H1 (cell line): ENCODE measurements around the gene POLD1. TPM values are rescaled to one million over a fixed set of nuclear protein-coding genes. Genes with fewer than 3 reads are reported as not detected.

Source experiments
- CTCF ChIA-PET: fragments of 300-600 bp; sonication (Branson Sonifier 250); formaldehyde crosslinking; loops from one replicate; lab custom pipeline; 2021; ENCODE audit not compliant: partially characterized antibody; lab: Charles Lee
- POLR2A ChIA-PET: fragments of 300-600 bp; sonication (Branson Sonifier 250); formaldehyde crosslinking; loops from one replicate; lab custom pipeline; 2021; ENCODE audit warnings: inconsistent platforms; ENCODE audit not compliant: partially characterized antibody; lab: Charles Lee
- DNase-seq, 2 experiments: peaks; one replicate each; pipeline versions ENCODE4 v3.0.0 to v3.0.0-alpha.2; 2010 to 2022; ENCODE audit warnings: low spot score in 2 of 2, low read depth in 1 of 2, mixed read lengths in 1 of 2
- FAIRE-seq: peaks from 2 replicates; lab custom pipeline; 2011; peaks lifted over from hg19 to GRCh38; lab: Jason Lieb, UNC
- H2AFZ ChIP-seq: 2 replicates; pipeline ENCODE4 v1.8.1; 2012; ENCODE audit warnings: low read length, inconsistent platforms
- H2AK5ac ChIP-seq: 2 replicates; pipeline ENCODE4 v1.6.1; 2013; ENCODE audit warnings: low read depth, low read length
- H2BK120ac ChIP-seq: replicated peaks from 2 replicates; pipeline ENCODE3; 2013; ENCODE audit warnings: low read depth, low read length, inconsistent platforms
- H2BK12ac ChIP-seq: 2 replicates; pipeline ENCODE4 v1.6.1; 2013; ENCODE audit warnings: low read depth, low read length
- H2BK15ac ChIP-seq: 2 replicates; pipeline ENCODE4 v1.6.1; 2013; ENCODE audit warnings: low read length
- H2BK20ac ChIP-seq: 2 replicates; pipeline ENCODE4 v1.6.1; 2013; ENCODE audit warnings: low read length
- H2BK5ac ChIP-seq: 2 replicates; pipeline ENCODE4 v1.6.1; 2013; ENCODE audit warnings: low read depth, low read length
- H3K14ac ChIP-seq: 2 replicates; pipeline ENCODE4 v1.6.1; 2013; ENCODE audit warnings: inconsistent platforms; ENCODE audit not compliant: insufficient read length
- H3K18ac ChIP-seq: 2 replicates; pipeline ENCODE4 v1.6.1; 2013; ENCODE audit warnings: low read length; ENCODE audit errors: extremely low read depth
- H3K23ac ChIP-seq: 2 replicates; pipeline ENCODE4 v1.6.1; 2013; ENCODE audit warnings: inconsistent platforms; ENCODE audit not compliant: insufficient read length
- H3K23me2 ChIP-seq: 2 replicates; pipeline ENCODE4 v1.6.1; 2013; ENCODE audit warnings: low read depth, low read length
- H3K27ac ChIP-seq: 2 replicates; pipeline ENCODE4 v1.6.1; 2011; ENCODE audit warnings: low read depth, low read length, inconsistent platforms
- H3K27me3 ChIP-seq, 4 experiments: replicated peaks in 1 of 4; 1 replicate in 1 of 4; 2 replicates in 3 of 4; pipeline versions ENCODE4 v1.6.1 to v1.8.1; 2011 to 2013; ENCODE audit warnings: low read length in 3 of 4, mild to moderate bottlenecking in 3 of 4, inconsistent platforms in 2 of 4, mixed read lengths in 2 of 4, moderate library complexity in 1 of 4; ENCODE audit not compliant: control insufficient read depth in 3 of 4, insufficient read depth in 3 of 4; ENCODE audit errors: extremely low read depth in 1 of 4
- H3K36me3 ChIP-seq, 4 experiments: 2 replicates each; pipeline versions ENCODE4 v1.6.1 to v1.8.1; 2011 to 2013; ENCODE audit warnings: mild to moderate bottlenecking in 4 of 4, low read length in 3 of 4, moderate library complexity in 2 of 4, control low read depth in 1 of 4, inconsistent platforms in 1 of 4; ENCODE audit not compliant: insufficient read depth in 4 of 4, control insufficient read depth in 2 of 4
- H3K4ac ChIP-seq: replicated peaks from 2 replicates; pipeline ENCODE3; 2013; ENCODE audit warnings: low read length, low read depth, mixed read lengths, inconsistent platforms; ENCODE audit not compliant: insufficient read length
- H3K4me1 ChIP-seq, 4 experiments: replicated peaks in 1 of 4; 1 replicate in 1 of 4; 2 replicates in 3 of 4; pipeline versions ENCODE4 v1.6.1 to v1.8.1; 2011 to 2013; ENCODE audit warnings: low read length in 3 of 4, inconsistent platforms in 2 of 4, mixed read lengths in 1 of 4; ENCODE audit not compliant: insufficient read depth in 4 of 4, control insufficient read depth in 3 of 4
- H3K4me2 ChIP-seq, 2 experiments: 2 replicates each; pipeline versions ENCODE4 v1.6.1 to v1.8.1; 2011 to 2013; ENCODE audit warnings: low read depth in 2 of 2, low read length in 2 of 2, control low read depth in 1 of 2, inconsistent platforms in 1 of 2, mild to moderate bottlenecking in 1 of 2; ENCODE audit not compliant: insufficient read depth in 1 of 2
- H3K4me3 ChIP-seq, 4 experiments: fragments of 200-600, 300-600 bp in 1 of 4; sonication (generic), shearing (Covaris generic), sonication (Bioruptor Twin) in 1 of 4; 2 replicates each; pipeline versions ENCODE4 v1.5.1 to v1.8.1; 2011 to 2016; ENCODE audit warnings: low read length in 4 of 4, low read depth in 3 of 4, control low read depth in 2 of 4, inconsistent platforms in 2 of 4, mild to moderate bottlenecking in 2 of 4, mixed read lengths in 1 of 4, moderate library complexity in 1 of 4; ENCODE audit not compliant: insufficient read depth in 2 of 4; ENCODE audit errors: extremely low read depth in 1 of 4
- H3K56ac ChIP-seq: replicated peaks from 2 replicates; pipeline ENCODE3; 2013; ENCODE audit warnings: low read depth, mild to moderate bottlenecking, mixed read lengths, low read length, inconsistent platforms; ENCODE audit not compliant: insufficient read length
- H3K79me1 ChIP-seq: 2 replicates; pipeline ENCODE4 v1.6.1; 2013; ENCODE audit warnings: low read depth, low read length, control low read depth
- H3K79me2 ChIP-seq, 2 experiments: 2 replicates each; pipeline versions ENCODE4 v1.6.1 to v1.8.1; 2012 to 2013; ENCODE audit warnings: low read length in 2 of 2, mild to moderate bottlenecking in 2 of 2, inconsistent platforms in 1 of 2; ENCODE audit not compliant: insufficient read depth in 2 of 2, control insufficient read depth in 1 of 2
- H3K9ac ChIP-seq, 4 experiments: replicated peaks in 1 of 4; 1 replicate in 1 of 4; 2 replicates in 3 of 4; pipeline versions ENCODE4 v1.6.1 to v1.8.1; 2011 to 2013; ENCODE audit warnings: low read depth in 3 of 4, low read length in 3 of 4, control low read depth in 2 of 4, mild to moderate bottlenecking in 2 of 4, moderate library complexity in 2 of 4, inconsistent platforms in 1 of 4; ENCODE audit errors: extremely low read depth in 1 of 4
- H3K9me3 ChIP-seq, 2 experiments: 2 replicates each; pipeline versions ENCODE4 v1.6.1 to v1.8.1; 2012 to 2013; ENCODE audit warnings: mild to moderate bottlenecking in 2 of 2, moderate library complexity in 2 of 2, control low read depth in 1 of 2, inconsistent platforms in 1 of 2, low read depth in 1 of 2, low read length in 1 of 2, mixed read lengths in 1 of 2; ENCODE audit not compliant: insufficient read depth in 2 of 2
- H4K20me1 ChIP-seq, 2 experiments: replicated peaks in 1 of 2; 2 replicates each; pipeline versions ENCODE3 to v1.8.1; 2011 to 2013; ENCODE audit warnings: inconsistent platforms in 2 of 2, low read length in 2 of 2, mild to moderate bottlenecking in 1 of 2; ENCODE audit not compliant: insufficient read depth in 2 of 2, control insufficient read depth in 1 of 2
- H4K5ac ChIP-seq: 2 replicates; pipeline ENCODE4 v1.6.1; 2013; ENCODE audit warnings: low read length, low read depth, mixed read lengths, inconsistent platforms; ENCODE audit not compliant: insufficient read length
- H4K8ac ChIP-seq: 2 replicates; pipeline ENCODE4 v1.8.0; 2013; ENCODE audit warnings: mild to moderate bottlenecking, moderate library complexity, low read length, inconsistent platforms; ENCODE audit not compliant: insufficient read depth; ENCODE audit errors: extremely low read depth
- H4K91ac ChIP-seq: replicated peaks from 2 replicates; pipeline ENCODE3; 2013; ENCODE audit warnings: low read length, mixed read lengths, inconsistent platforms; ENCODE audit not compliant: insufficient read length
- CEBPB ChIP-seq: IDR thresholded peaks from 2 replicates; pipeline ENCODE4 v1.6.1; 2012; ENCODE audit warnings: low read depth, low read length
- FOSL1 ChIP-seq: IDR thresholded peaks from 2 replicates; pipeline ENCODE4 v1.6.1; 2011; ENCODE audit warnings: mild to moderate bottlenecking, low read depth, low read length, moderate library complexity; ENCODE audit not compliant: insufficient read depth
- JUN ChIP-seq: IDR thresholded peaks from 2 replicates; pipeline ENCODE4 v1.6.1; 2011; ENCODE audit warnings: low read depth, mild to moderate bottlenecking, improper control_type of control experiment, low read length
- NANOG ChIP-seq: IDR thresholded peaks from 2 replicates; pipeline ENCODE4 v1.6.1; 2011; ENCODE audit warnings: low read length, low read depth, mild to moderate bottlenecking, inconsistent platforms; ENCODE audit not compliant: insufficient read depth, poor library complexity, severe bottlenecking
- SIX5 ChIP-seq: IDR thresholded peaks from 2 replicates; pipeline ENCODE4 v1.6.1; 2011; ENCODE audit warnings: mild to moderate bottlenecking, low read depth, low read length
- TAF1 ChIP-seq: IDR thresholded peaks from 2 replicates; pipeline ENCODE4 v1.6.1; 2011; ENCODE audit warnings: mild to moderate bottlenecking, low read depth, low read length
- TEAD4 ChIP-seq: IDR thresholded peaks from 2 replicates; pipeline ENCODE4 v1.6.1; 2012; ENCODE audit warnings: low read depth, low read length, inconsistent platforms, mixed read lengths
- WGBS, 2 experiments: shearing (Covaris generic) in 1 of 2; methylation state at CpG; one replicate each; pipeline versions ENCODE4 v1.1.6 to v1.1.7; 2013 to 2015; ENCODE audit warnings: low lambda C conversion rate in 2 of 2, mixed read lengths in 2 of 2, inconsistent platforms in 1 of 2, low coverage in 1 of 2, missing lambda C conversion rate in 1 of 2; ENCODE audit not compliant: insufficient replicate concordance in 2 of 2, insufficient coverage in 1 of 2, insufficient read length in 1 of 2; ENCODE audit errors: extremely low coverage in 1 of 2, missing lambda C conversion rate in 1 of 2; 5-methylcytosine and 5-hydroxymethylcytosine counted together
- polyA plus RNA-seq, 7 experiments: library from polyadenylated mRNA; depleted of rRNA in 3 of 7; stranded (reverse) in 5 of 7; unstranded in 2 of 7; fragments of >200 nt in 5 of 7; fragments of 200-250 nt in 2 of 7; gene quantifications; 1 replicate in 5 of 7; 2 replicates in 1 of 7; 4 replicates in 1 of 7; pipeline versions ENCODE4 v1.2.1 to v1.2.3, GENCODE V29; 2011 to 2013; ENCODE audit warnings: missing spikeins in 2 of 7, mixed read lengths in 2 of 7
- total RNA-seq: library from RNA; stranded (reverse); fragmentation: NEBNext Ultra II Directional; extraction: Animal tissue kit (Norgen Biotek cat#: 25700); gene quantifications from 2 replicates; pipeline ENCODE4 v1.2.1, GENCODE V29; 2021
- TF ChIP-seq, protein P1 (sequence below): IDR thresholded peaks from 2 replicates; pipeline ENCODE4 v1.6.1; 2011; ENCODE audit warnings: low read length, improper control_type of control experiment

Gene POLD1
- total and polyA plus RNA-seq, 2 of the 8 experiments (the other 6 are each of a cell fraction or from before 2014, with no cell fraction given) = 141 to 142 TPM

GRCh38 chr19:50418176-50419021 lies 34.3 kb downstream of the POLD1 start, which contains the start of gene SPIB:
Gene SPIB (plus strand): TSS chr19:50418938. CDS start chr19:50418963, 25 bp downstream.
- peak within 1 kb of the TSS; percentile 39 to 67 (median 52) for H3K4me3 ChIP-seq

More at GRCh38 chr19:50418176-50419021, 34.3 kb downstream of the POLD1 start, which contains the start of gene SPIB:
- H4K5ac ChIP-seq = no peak within 1 kb of the TSS
- H2BK20ac ChIP-seq = peak within 1 kb of the TSS; percentile 86; the same call in 1 of the 2 replicates
- H2BK120ac ChIP-seq = no peak within 1 kb of the TSS
- H3K9me3 ChIP-seq = no peaks in the 10 kb centered on the region
- ChIA-PET POLR2A (interaction anchor here (0.6 to 2.8 kb wide), 13 partner anchors 10 to 102 kb away, joined by 3 to 16 read pairs (median 4); partner anchors contain the start of genes MYBPC2 and NR1H2), CTCF (interaction anchor here (0.6 to 1.1 kb wide), 4 partner anchors 9 to 371 kb away, joined by 3 to 5 read pairs (median 4); no protein-coding TSS in a partner anchor)
- H2AK5ac ChIP-seq = no peak within 1 kb of the TSS
- H4K8ac ChIP-seq = peak within 1 kb of the TSS; percentile 14; the same call in 1 of the 2 replicates
- H4K91ac ChIP-seq = peak within 1 kb of the TSS; percentile 75
- H3K27ac ChIP-seq = no peak within 1 kb of the TSS
- H3K23me2 ChIP-seq = peaks cover 12% of the 10 kb centered on the region; the same call in 1 of the 2 replicates
- H4K20me1 ChIP-seq = peaks cover 0 to 8% of the 10 kb centered on the region in 2 experiments
- no peak within 1 kb of the TSS for H3K56ac ChIP-seq
- peak within 1 kb of the TSS; percentile 61; the same call in 1 of the 2 replicates for H2BK15ac ChIP-seq
- peak within 1 kb of the TSS; percentile 55; the same call in 1 of the 2 replicates for H2AFZ ChIP-seq
- H2BK12ac ChIP-seq = peak within 1 kb of the TSS; percentile 92; the same call in 1 of the 2 replicates
- no peak within 1 kb of the TSS for H3K23ac ChIP-seq
- FAIRE-seq = no peak
- peak within 1 kb of the TSS; percentile 93 to 95 for H3K4me2 ChIP-seq
- WGBS, 2 experiments = 23% methylated on average over 23 of the region's 34 CpGs; no CpG with 5 or more reads in 1 of the 2 experiments
- peaks cover 0 to 5% (median 0%) of the 10 kb centered on the region in 4 experiments; a peak in 1 of 8 replicates for H3K36me3 ChIP-seq
- no peak within 1 kb of the TSS for H3K14ac ChIP-seq
- peaks cover 2% of the 10 kb centered on the region; the same call in 1 of the 2 replicates for H3K79me1 ChIP-seq
- no peaks in the 10 kb centered on the region for H3K79me2 ChIP-seq
- TF ChIP-seq SIX5 (no peak), TEAD4 (no peak), CEBPB (peak; percentile 88), JUN (no peak), NANOG (no peak), FOSL1 (no peak), TAF1 (no peak)
- TF ChIP-seq, protein P1, sequence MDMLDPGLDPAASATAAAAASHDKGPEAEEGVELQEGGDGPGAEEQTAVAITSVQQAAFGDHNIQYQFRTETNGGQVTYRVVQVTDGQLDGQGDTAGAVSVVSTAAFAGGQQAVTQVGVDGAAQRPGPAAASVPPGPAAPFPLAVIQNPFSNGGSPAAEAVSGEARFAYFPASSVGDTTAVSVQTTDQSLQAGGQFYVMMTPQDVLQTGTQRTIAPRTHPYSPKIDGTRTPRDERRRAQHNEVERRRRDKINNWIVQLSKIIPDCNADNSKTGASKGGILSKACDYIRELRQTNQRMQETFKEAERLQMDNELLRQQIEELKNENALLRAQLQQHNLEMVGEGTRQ = 0 out of 2 replicates have a peak, but pooled peaks have one; percentile 7
- no peak for DNase-seq
- peaks cover 0 to 2% (median 0%) of the 10 kb centered on the region in 4 experiments; a peak in 1 of 7 replicates for H3K27me3 ChIP-seq
- peak within 1 kb of the TSS; percentile 91; the same call in 1 of the 2 replicates for H2BK5ac ChIP-seq
- H3K9ac ChIP-seq = peak within 1 kb of the TSS in 3 of 4 experiments; percentile 3 to 13 (median 13); a peak in 3 of 7 replicates
- peak within 1 kb of the TSS; percentile 7 for H3K4ac ChIP-seq
- H3K4me1 ChIP-seq = peaks cover 0 to 20% (median 12%) of the 10 kb centered on the region in 4 experiments; a peak in 6 of 7 replicates
- peak within 1 kb of the TSS; percentile 60 for H3K18ac ChIP-seq
